ENCODE data around the gene URM1.
"Not testable (repeated sequence)": the region's sequence is repeated elsewhere in the genome, so short reads cannot be mapped to it uniquely, and the experiment has no call there.

Gene URM1

GRCh38 chr9:128370752-128371629, at the start of gene URM1:
TSS of gene URM1 (plus strand) at chr9:128371374. CDS start at chr9:128371381, 7 bp downstream.
- peak within 1 kb of the TSS; percentile 92 for H3K4me3 Mint-ChIP-seq
- intact Hi-C loops (cut with micrococcal nuclease): loop anchor here (1.0 to 10.0 kb wide), 2 partner anchors 49 to 184 kb away; partner anchors contain the start of genes COQ4, SPTAN1 and TRUB2

GRCh38 chr9:128321879-128322403, 49.2 kb upstream of the URM1 start:
- intact Hi-C loops (cut with micrococcal nuclease): loop anchor here (1.0 kb wide), 3 partner anchors 18 to 49 kb away; partner anchors contain the start of genes GOLGA2, SLC27A4, SWI5 and URM1
- no peaks in the 10 kb centered on the region for H3K9me3 Mint-ChIP-seq
- no peaks in the 10 kb centered on the region for H3K27me3 Mint-ChIP-seq
- H3K36me3 Mint-ChIP-seq (ENCODE audit: low read depth): peaks cover 53% of the 10 kb centered on the region
- peak overlapping the region; percentile 90 for H3K27ac Mint-ChIP-seq
- H3K4me1 Mint-ChIP-seq (ENCODE audit: low read depth): peaks cover 7% of the 10 kb centered on the region
- peak overlapping the region; percentile 86 for H3K4me3 Mint-ChIP-seq

More at GRCh38 chr9:128370752-128371629, at the start of gene URM1:
- Mint-ChIP-seq H3K9me3 (no peaks in the 10 kb centered on the region), H3K36me3 (ENCODE audit: low read depth) (peaks cover 47% of the 10 kb centered on the region), H3K27ac (peak within 1 kb of the TSS; percentile 92), H3K27me3 (no peaks in the 10 kb centered on the region), H3K4me1 (ENCODE audit: low read depth) (peaks cover 40% of the 10 kb centered on the region)

- intact Hi-C loops (cut with micrococcal nuclease): loop anchor here (1.0 kb wide), 3 partner anchors 18 to 49 kb away; partner anchors contain the start of genes GOLGA2, SLC27A4, SWI5 and URM1
- peak within 1 kb of the TSS; percentile 90 for H3K27ac Mint-ChIP-seq
- H3K27me3 Mint-ChIP-seq: no peaks in the 10 kb centered on the region
- no peaks in the 10 kb centered on the region for H3K9me3 Mint-ChIP-seq
- peaks cover 53% of the 10 kb centered on the region for H3K36me3 Mint-ChIP-seq (ENCODE audit: low read depth)
- H3K4me3 Mint-ChIP-seq: peak within 1 kb of the TSS; percentile 86
- H3K4me1 Mint-ChIP-seq (ENCODE audit: low read depth): peaks cover 7% of the 10 kb centered on the region
These were observed 48.6 kb upstream of the URM1 start, which contains the start of the genes COQ4 and TRUB2 for GRCh38 chr9:128322404-128323211. TSS of gene COQ4 (plus strand) at chr9:128322839. CDS start at chr9:128322859, 20 bp downstream. TSS of gene TRUB2 (minus strand) at chr9:128322447. CDS start at chr9:128322408, 39 bp downstream.

GRCh38 chr9:128323212-128323730, 47.9 kb upstream of the URM1 start:
- intact Hi-C loops (cut with micrococcal nuclease): no loop called here
- Mint-ChIP-seq H3K4me1 (ENCODE audit: low read depth) (peaks cover 7% of the 10 kb centered on the region), H3K9me3 (no peaks in the 10 kb centered on the region), H3K27me3 (no peaks in the 10 kb centered on the region), H3K4me3 (peak overlapping the region; percentile 86), H3K36me3 (ENCODE audit: low read depth) (peaks cover 56% of the 10 kb centered on the region), H3K27ac (peak overlapping the region; percentile 90)

- Mint-ChIP-seq H3K27ac (peak overlapping the region; percentile 90), H3K4me1 (ENCODE audit: low read depth) (peaks cover 7% of the 10 kb centered on the region), H3K27me3 (no peaks in the 10 kb centered on the region), H3K36me3 (ENCODE audit: low read depth) (peaks cover 56% of the 10 kb centered on the region), H3K4me3 (peak overlapping the region; percentile 86), H3K9me3 (no peaks in the 10 kb centered on the region)
- intact Hi-C loops (cut with micrococcal nuclease): no loop called here
These were observed 47.4 kb upstream of the URM1 start for GRCh38 chr9:128323791-128324190.

GRCh38 chr9:128324401-128324800, 46.8 kb upstream of the URM1 start:
- H3K4me3 Mint-ChIP-seq: no peak overlapping the region
- no peak overlapping the region for H3K27ac Mint-ChIP-seq
- peaks cover 7% of the 10 kb centered on the region for H3K4me1 Mint-ChIP-seq (ENCODE audit: low read depth)
- H3K36me3 Mint-ChIP-seq (ENCODE audit: low read depth): peaks cover 56% of the 10 kb centered on the region
- no peaks in the 10 kb centered on the region for H3K9me3 Mint-ChIP-seq
- intact Hi-C loops (cut with micrococcal nuclease): no loop called here
- no peaks in the 10 kb centered on the region for H3K27me3 Mint-ChIP-seq

GRCh38 chr9:128325629-128326028, 45.5 kb upstream of the URM1 start:
- intact Hi-C loops (cut with micrococcal nuclease): no loop called here
- H3K4me3 Mint-ChIP-seq: no peak overlapping the region
- no peaks in the 10 kb centered on the region for H3K27me3 Mint-ChIP-seq
- peaks cover 7% of the 10 kb centered on the region for H3K4me1 Mint-ChIP-seq (ENCODE audit: low read depth)
- peaks cover 52% of the 10 kb centered on the region for H3K36me3 Mint-ChIP-seq (ENCODE audit: low read depth)
- no peaks in the 10 kb centered on the region for H3K9me3 Mint-ChIP-seq
- H3K27ac Mint-ChIP-seq: no peak overlapping the region

- Mint-ChIP-seq H3K36me3 (ENCODE audit: low read depth) (peaks cover 61% of the 10 kb centered on the region), H3K4me3 (no peak overlapping the region), H3K9me3 (no peaks in the 10 kb centered on the region), H3K27me3 (no peaks in the 10 kb centered on the region), H3K27ac (no peak overlapping the region), H3K4me1 (ENCODE audit: low read depth) (no peaks in the 10 kb centered on the region)
- intact Hi-C loops (cut with micrococcal nuclease): no loop called here
These were observed 37.7 kb upstream of the URM1 start for GRCh38 chr9:128333451-128333869.

GRCh38 chr9:128335161-128335560, 36.0 kb upstream of the URM1 start:
- Mint-ChIP-seq H3K4me3 (no peak overlapping the region), H3K4me1 (ENCODE audit: low read depth) (no peaks in the 10 kb centered on the region), H3K36me3 (ENCODE audit: low read depth) (peaks cover 49% of the 10 kb centered on the region), H3K27me3 (no peaks in the 10 kb centered on the region), H3K9me3 (no peaks in the 10 kb centered on the region), H3K27ac (no peak overlapping the region)
- intact Hi-C loops (cut with micrococcal nuclease): no loop called here

- intact Hi-C loops (cut with micrococcal nuclease): no loop called here
- H3K9me3 Mint-ChIP-seq: no peaks in the 10 kb centered on the region
- peaks cover 46% of the 10 kb centered on the region for H3K36me3 Mint-ChIP-seq (ENCODE audit: low read depth)
- H3K27me3 Mint-ChIP-seq: no peaks in the 10 kb centered on the region
- H3K4me1 Mint-ChIP-seq (ENCODE audit: low read depth): no peaks in the 10 kb centered on the region
- H3K27ac Mint-ChIP-seq: no peak overlapping the region
- H3K4me3 Mint-ChIP-seq: no peak overlapping the region
These were observed 35.3 kb upstream of the URM1 start for GRCh38 chr9:128335914-128336313.

- H3K4me3 Mint-ChIP-seq: no peak overlapping the region
- no peak overlapping the region for H3K27ac Mint-ChIP-seq
- H3K4me1 Mint-ChIP-seq (ENCODE audit: low read depth): peaks cover 7% of the 10 kb centered on the region
- H3K36me3 Mint-ChIP-seq (ENCODE audit: low read depth): peaks cover 30% of the 10 kb centered on the region
- H3K27me3 Mint-ChIP-seq: no peaks in the 10 kb centered on the region
- intact Hi-C loops (cut with micrococcal nuclease): no loop called here
- no peaks in the 10 kb centered on the region for H3K9me3 Mint-ChIP-seq
These were observed 33.2 kb upstream of the URM1 start for GRCh38 chr9:128337936-128338335.

GRCh38 chr9:128338852-128339614, 32.1 kb upstream of the URM1 start:
- H3K27me3 Mint-ChIP-seq; intact Hi-C loops (cut with micrococcal nuclease); H3K27ac Mint-ChIP-seq; H3K4me1 Mint-ChIP-seq (ENCODE audit: low read depth); H3K9me3 Mint-ChIP-seq; H3K4me3 Mint-ChIP-seq: not testable (repeated sequence)
- H3K36me3 Mint-ChIP-seq (ENCODE audit: low read depth): peaks cover 30% of the 10 kb centered on the region

Data from dendritic cell treated with granulocyte-macrophage colony-stimulating factor and Interleukin-4, amounts not matched to agents 40 ng/mL and 50 ng/mL, for 4 days (primary cell).